Panc1 (cell line): ENCODE measurements around the gene ZBTB7C. TPM values are rescaled to one million over a fixed set of nuclear protein-coding genes. Genes with fewer than 3 reads are reported as not detected.

Experiments
- ATAC-seq: fragments of 200-7000 bp; cut with Tn5 transposase; 2 replicates; pipeline ENCODE4 v1.9.1; 2020; ENCODE audit warnings: mild to moderate bottlenecking, moderate library complexity
- BruUV-seq: library from RNA; stranded (reverse); fragments of 400-500 nt; replicated peaks from 2 replicates; lab custom pipeline; 2021; lab: Mats Ljungman, UMichigan
- CTCF ChIA-PET: fragments of 300-600 bp; sonication (Branson Sonifier 250); formaldehyde crosslinking; loops from one replicate; lab custom pipeline; 2022; ENCODE audit warnings: antibody characterized with exemption; lab: Charles Lee
- POLR2A ChIA-PET: fragments of 300-600 bp; sonication (Branson Sonifier 250); formaldehyde crosslinking; loops from one replicate; lab custom pipeline; 2022; ENCODE audit warnings: antibody characterized with exemption; lab: Charles Lee
- DNase-seq: peaks from one replicate; pipeline ENCODE4 v3.0.0-alpha.2; 2010; ENCODE audit warnings: low read depth, low spot score
- H3K27ac ChIP-seq: 2 replicates; pipeline ENCODE4 v1.5.1; 2011; ENCODE audit warnings: mild to moderate bottlenecking, low read length, inconsistent platforms
- H3K27me3 ChIP-seq: fragments of 200-500 bp; sonication (Bioruptor generic); 2 replicates; pipeline ENCODE4 v1.6.0; 2014; ENCODE audit warnings: low read length, inconsistent platforms; ENCODE audit not compliant: control insufficient read depth, insufficient read depth
- H3K36me3 ChIP-seq: fragments of 200-500 bp; sonication (Bioruptor generic); 2 replicates; pipeline ENCODE4 v1.5.1; 2014; ENCODE audit warnings: inconsistent platforms, mild to moderate bottlenecking, low read length, moderate library complexity; ENCODE audit not compliant: control insufficient read depth, insufficient read depth
- H3K4me1 ChIP-seq: 2 replicates; pipeline ENCODE4 v1.5.1; 2011; ENCODE audit warnings: inconsistent platforms, mild to moderate bottlenecking, low read length, moderate library complexity; ENCODE audit not compliant: control insufficient read depth, insufficient read depth
- H3K4me3 ChIP-seq, 2 experiments: 2 replicates each; pipeline ENCODE4 v1.5.1; 2011 to 2012; ENCODE audit warnings: low read depth in 2 of 2, low read length in 2 of 2, mild to moderate bottlenecking in 2 of 2, inconsistent platforms in 1 of 2, moderate library complexity in 1 of 2
- H3K9me3 ChIP-seq: fragments of 200-500 bp; sonication (Bioruptor generic); 2 replicates; pipeline ENCODE4 v1.5.1; 2014; ENCODE audit warnings: low read depth, mild to moderate bottlenecking, inconsistent platforms, low read length, moderate library complexity; ENCODE audit not compliant: control insufficient read depth, insufficient read depth
- POLR2AphosphoS5 ChIP-seq: IDR thresholded peaks from 2 replicates; pipeline ENCODE4 v1.6.1; 2012; ENCODE audit warnings: mild to moderate bottlenecking, low read depth, low read length, moderate library complexity
- SIN3A ChIP-seq: IDR thresholded peaks from 2 replicates; pipeline ENCODE4 v1.6.1; 2012; ENCODE audit warnings: low read depth, mild to moderate bottlenecking, low read length, moderate library complexity, borderline replicate concordance; ENCODE audit not compliant: insufficient read depth
- TCF7L2 ChIP-seq: IDR thresholded peaks from 2 replicates; pipeline ENCODE4 v1.6.1; 2011; ENCODE audit warnings: mild to moderate bottlenecking, low read depth, low read length, inconsistent platforms
- in situ Hi-C: cut with HindIII; loops from 2 replicates; pipeline ENCODE4 v1.10.0; 2016; ENCODE audit warnings: low sequenced_read_pairs, low pct_unique_long_range_greater_than_20kb
- intact Hi-C: fragments of 100-400 bp; cut with micrococcal nuclease; formaldehyde crosslinking; loops from one replicate; pipeline ENCODE4 v1.10.0; 2022; ENCODE audit not compliant: unreplicated experiment
- total RNA-seq: library from RNA; stranded (reverse); gene quantifications from one replicate; pipeline ENCODE4 v1.2.1, GENCODE V29; 2021; ENCODE audit not compliant: unreplicated experiment
- TF ChIP-seq, protein P1 (sequence below): fragments of 450-650 bp; IDR thresholded peaks from 2 replicates; pipeline ENCODE4 v1.5.1; 2017; ENCODE audit warnings: mild to moderate bottlenecking
- TF ChIP-seq, protein P2 (sequence below), 2 experiments: IDR thresholded peaks; 2 replicates each; pipeline ENCODE4 v1.6.1; 2011 to 2012; ENCODE audit warnings: low read depth in 2 of 2, control low read depth in 1 of 2, low read length in 1 of 2, mild to moderate bottlenecking in 1 of 2, moderate library complexity in 1 of 2; ENCODE audit not compliant: insufficient read depth in 1 of 2

ZBTB7C gene
- total RNA-seq, 1 experiment from 2014 or later: 0.03 TPM

DNA sequence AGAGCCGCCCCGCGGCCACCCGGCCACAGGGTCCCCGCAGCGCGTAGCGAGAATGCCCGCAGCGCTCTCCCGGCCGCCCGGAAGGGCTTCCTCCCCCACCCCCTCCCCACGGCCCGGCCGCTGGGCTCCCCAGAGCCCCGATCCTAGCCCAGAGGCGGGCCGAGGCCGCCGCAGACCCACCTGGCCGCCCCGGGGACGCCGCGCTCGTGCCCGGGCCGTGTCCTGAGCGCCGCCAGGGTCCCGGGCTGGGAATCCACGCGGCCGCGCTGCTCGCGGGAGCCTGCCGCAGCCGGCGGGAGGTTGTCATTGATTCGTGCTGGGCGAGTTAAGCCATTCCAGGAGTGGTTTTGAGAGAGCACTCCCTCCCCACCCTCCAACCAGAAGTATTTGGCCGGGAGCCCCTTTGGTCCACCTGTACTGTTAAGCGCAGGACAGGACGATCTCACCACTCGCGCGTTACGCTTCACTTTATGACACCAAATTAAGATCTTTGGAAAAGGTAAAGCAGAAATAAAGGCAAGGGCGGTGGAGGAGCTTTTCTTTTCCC is 272.3 kb downstream of the ZBTB7C start:
- H3K27ac ChIP-seq: no peak overlapping the region
- H3K4me1 ChIP-seq: no peaks in the 10 kb centered on the region
- BruUV-seq: no TSS peak
- intact Hi-C loops (no loop called here), in situ Hi-C loops (no loop called here)
- H3K9me3 ChIP-seq: no peaks in the 10 kb centered on the region
- TF ChIP-seq SIN3A: no peak
- no peak for TF ChIP-seq POLR2AphosphoS5
- TF ChIP-seq TCF7L2: no peak
- TF ChIP-seq, protein P1, sequence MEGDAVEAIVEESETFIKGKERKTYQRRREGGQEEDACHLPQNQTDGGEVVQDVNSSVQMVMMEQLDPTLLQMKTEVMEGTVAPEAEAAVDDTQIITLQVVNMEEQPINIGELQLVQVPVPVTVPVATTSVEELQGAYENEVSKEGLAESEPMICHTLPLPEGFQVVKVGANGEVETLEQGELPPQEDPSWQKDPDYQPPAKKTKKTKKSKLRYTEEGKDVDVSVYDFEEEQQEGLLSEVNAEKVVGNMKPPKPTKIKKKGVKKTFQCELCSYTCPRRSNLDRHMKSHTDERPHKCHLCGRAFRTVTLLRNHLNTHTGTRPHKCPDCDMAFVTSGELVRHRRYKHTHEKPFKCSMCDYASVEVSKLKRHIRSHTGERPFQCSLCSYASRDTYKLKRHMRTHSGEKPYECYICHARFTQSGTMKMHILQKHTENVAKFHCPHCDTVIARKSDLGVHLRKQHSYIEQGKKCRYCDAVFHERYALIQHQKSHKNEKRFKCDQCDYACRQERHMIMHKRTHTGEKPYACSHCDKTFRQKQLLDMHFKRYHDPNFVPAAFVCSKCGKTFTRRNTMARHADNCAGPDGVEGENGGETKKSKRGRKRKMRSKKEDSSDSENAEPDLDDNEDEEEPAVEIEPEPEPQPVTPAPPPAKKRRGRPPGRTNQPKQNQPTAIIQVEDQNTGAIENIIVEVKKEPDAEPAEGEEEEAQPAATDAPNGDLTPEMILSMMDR: no peak
- TF ChIP-seq, protein P2, sequence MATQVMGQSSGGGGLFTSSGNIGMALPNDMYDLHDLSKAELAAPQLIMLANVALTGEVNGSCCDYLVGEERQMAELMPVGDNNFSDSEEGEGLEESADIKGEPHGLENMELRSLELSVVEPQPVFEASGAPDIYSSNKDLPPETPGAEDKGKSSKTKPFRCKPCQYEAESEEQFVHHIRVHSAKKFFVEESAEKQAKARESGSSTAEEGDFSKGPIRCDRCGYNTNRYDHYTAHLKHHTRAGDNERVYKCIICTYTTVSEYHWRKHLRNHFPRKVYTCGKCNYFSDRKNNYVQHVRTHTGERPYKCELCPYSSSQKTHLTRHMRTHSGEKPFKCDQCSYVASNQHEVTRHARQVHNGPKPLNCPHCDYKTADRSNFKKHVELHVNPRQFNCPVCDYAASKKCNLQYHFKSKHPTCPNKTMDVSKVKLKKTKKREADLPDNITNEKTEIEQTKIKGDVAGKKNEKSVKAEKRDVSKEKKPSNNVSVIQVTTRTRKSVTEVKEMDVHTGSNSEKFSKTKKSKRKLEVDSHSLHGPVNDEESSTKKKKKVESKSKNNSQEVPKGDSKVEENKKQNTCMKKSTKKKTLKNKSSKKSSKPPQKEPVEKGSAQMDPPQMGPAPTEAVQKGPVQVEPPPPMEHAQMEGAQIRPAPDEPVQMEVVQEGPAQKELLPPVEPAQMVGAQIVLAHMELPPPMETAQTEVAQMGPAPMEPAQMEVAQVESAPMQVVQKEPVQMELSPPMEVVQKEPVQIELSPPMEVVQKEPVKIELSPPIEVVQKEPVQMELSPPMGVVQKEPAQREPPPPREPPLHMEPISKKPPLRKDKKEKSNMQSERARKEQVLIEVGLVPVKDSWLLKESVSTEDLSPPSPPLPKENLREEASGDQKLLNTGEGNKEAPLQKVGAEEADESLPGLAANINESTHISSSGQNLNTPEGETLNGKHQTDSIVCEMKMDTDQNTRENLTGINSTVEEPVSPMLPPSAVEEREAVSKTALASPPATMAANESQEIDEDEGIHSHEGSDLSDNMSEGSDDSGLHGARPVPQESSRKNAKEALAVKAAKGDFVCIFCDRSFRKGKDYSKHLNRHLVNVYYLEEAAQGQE (IDR thresholded peaks at IDR 0.05; ENCODE audit: insufficient read depth in 1 of 2, low read depth in 2 of 2, low read length in 1 of 2): no peak
- H3K4me3 ChIP-seq: peak overlapping the region; percentile 18 to 27
- ChIA-PET CTCF (no interaction called here), POLR2A (no interaction called here)
- DNase-seq (no peak), ATAC-seq (no peak)
- peaks cover 12% of the 10 kb centered on the region for H3K27me3 ChIP-seq
- H3K36me3 ChIP-seq: no peaks in the 10 kb centered on the region

DNA sequence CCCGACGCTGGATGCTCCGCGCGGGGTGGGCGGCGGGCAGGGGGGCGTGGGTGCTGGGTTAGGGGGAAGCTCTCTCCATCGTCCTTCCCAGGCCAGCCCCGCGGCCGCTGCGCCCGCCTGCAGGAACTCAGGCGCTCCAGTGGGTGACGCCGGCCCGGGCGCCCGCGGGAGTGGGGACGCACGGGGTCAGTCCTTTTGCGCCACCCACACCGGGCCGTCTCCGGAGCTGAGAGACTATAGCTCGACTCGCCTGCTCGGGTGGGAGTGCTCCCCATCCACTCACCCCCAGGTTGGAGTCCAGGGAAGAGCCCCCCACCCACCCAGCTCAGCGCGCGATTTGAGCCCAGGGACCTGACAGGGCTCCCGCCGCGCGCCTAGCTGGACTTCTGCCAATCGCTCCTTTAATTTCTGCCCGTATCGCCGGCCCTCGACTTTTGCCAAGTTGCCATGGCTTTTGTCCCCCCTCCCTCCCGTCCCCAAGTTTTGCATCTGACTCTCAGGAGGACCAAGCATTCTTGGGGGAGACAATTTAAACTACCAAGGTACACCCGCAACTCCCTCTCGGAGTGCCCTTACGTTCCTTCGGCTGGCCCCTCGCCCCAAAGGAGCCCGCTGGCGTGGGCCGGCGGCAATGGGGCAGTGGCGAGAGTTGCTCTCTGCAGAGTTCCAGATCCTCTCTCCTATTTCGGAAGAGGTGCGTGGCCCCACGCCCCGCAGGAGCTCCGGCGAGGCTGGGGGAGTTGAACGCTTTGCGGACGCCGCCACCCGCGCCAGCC is 272.9 kb downstream of the ZBTB7C start:
- in situ Hi-C loops: no loop called here
- peaks cover 12% of the 10 kb centered on the region for H3K27me3 ChIP-seq
- no peak overlapping the region for H3K27ac ChIP-seq
- no TSS peak for BruUV-seq
- ChIA-PET CTCF (interaction anchor here (0.6 kb wide), 1 partner anchor 309 kb away, joined by 3 read pairs; no protein-coding TSS in a partner anchor), POLR2A (no interaction called here)
- peak overlapping the region; percentile 18 to 27 for H3K4me3 ChIP-seq
- DNase-seq: no peak
- ATAC-seq: no peak
- intact Hi-C loops: no loop called here
- TF ChIP-seq POLR2AphosphoS5: no peak
- TF ChIP-seq, protein P2 (IDR thresholded peaks at IDR 0.05; ENCODE audit: insufficient read depth in 1 of 2, low read depth in 2 of 2, low read length in 1 of 2): no peak
- no peak for TF ChIP-seq TCF7L2
- no peak for TF ChIP-seq SIN3A
- TF ChIP-seq, protein P1: no peak
- H3K4me1 ChIP-seq: no peaks in the 10 kb centered on the region
- no peaks in the 10 kb centered on the region for H3K36me3 ChIP-seq
- H3K9me3 ChIP-seq: no peaks in the 10 kb centered on the region
